HepG2 (cell line): Measurements from ENCODE around the gene NPW. TPM values are rescaled to one million over a fixed set of nuclear protein-coding genes. Genes with fewer than 3 reads are reported as not detected.

ENCODE experiments used
- AGO1 ChIP-seq: fragments of 200-400 bp; formaldehyde crosslinking; IDR thresholded peaks from 2 replicates; pipeline ENCODE4 v1.6.1; 2017; ENCODE audit warnings: mild to moderate bottlenecking, low read depth, low read length, moderate library complexity; ENCODE audit not compliant: poor library complexity, severe bottlenecking
- AHR ChIP-seq: IDR thresholded peaks from 2 replicates; pipeline ENCODE4 v1.6.1; 2018; ENCODE audit warnings: missing genetic modification reagents, missing compliant biosample characterization
- ARID5B ChIP-seq: IDR thresholded peaks from 2 replicates; pipeline ENCODE4 v1.4.0; 2020; ENCODE audit warnings: mild to moderate bottlenecking, missing genetic modification reagents
- BCL6 ChIP-seq: IDR thresholded peaks from 2 replicates; pipeline ENCODE4 v1.6.1; 2016; ENCODE audit warnings: missing genetic modification reagents, missing compliant biosample characterization
- FOXP1 ChIP-seq, 2 experiments: fragments of 450-650 bp in 1 of 2; IDR thresholded peaks; 2 replicates each; pipeline ENCODE4 v1.6.1; 2017 to 2018; ENCODE audit warnings: antibody characterized with exemption in 1 of 2
- HOMEZ ChIP-seq: IDR thresholded peaks from 2 replicates; pipeline ENCODE4 v1.6.1; 2016; ENCODE audit warnings: low read depth
- HOXA9 ChIP-seq: sonication (generic); formaldehyde crosslinking; IDR thresholded peaks from 2 replicates; pipeline ENCODE4 v1.8.1; 2022; ENCODE audit warnings: missing genetic modification reagents, mild to moderate bottlenecking, moderate library complexity, borderline replicate concordance
- IRF2 ChIP-seq: IDR thresholded peaks from 2 replicates; pipeline ENCODE4 v1.6.1; 2018; ENCODE audit warnings: missing genetic modification reagents, missing compliant biosample characterization
- SAP130 ChIP-seq: IDR thresholded peaks from 2 replicates; pipeline ENCODE4 v1.6.1; 2016; ENCODE audit warnings: low read depth
- SOX6 ChIP-seq, 2 experiments: fragments of 450-650 bp in 1 of 2; sonication (generic) in 1 of 2; formaldehyde crosslinking in 1 of 2; IDR thresholded peaks; 2 replicates each; pipeline versions ENCODE4 v1.4.0 to v1.6.1; 2017 to 2020; ENCODE audit warnings: antibody characterized with exemption in 1 of 2, mild to moderate bottlenecking in 1 of 2, missing genetic modification reagents in 1 of 2
- TMF1 ChIP-seq: sonication (generic); formaldehyde crosslinking; IDR thresholded peaks from 2 replicates; pipeline ENCODE4 v1.8.1; 2022; ENCODE audit warnings: low read depth, missing genetic modification reagents
- ZBTB20 ChIP-seq: sonication (generic); formaldehyde crosslinking; IDR thresholded peaks from 2 replicates; pipeline ENCODE4 v1.8.1; 2023; ENCODE audit warnings: missing genetic modification reagents, low read depth, mild to moderate bottlenecking, borderline replicate concordance
- ZBTB33 ChIP-seq: sonication (generic); formaldehyde crosslinking; IDR thresholded peaks from 2 replicates; pipeline ENCODE4 v1.4.0; 2020; ENCODE audit warnings: missing genetic modification reagents
- ZBTB38 ChIP-seq: sonication (generic); formaldehyde crosslinking; IDR thresholded peaks from 2 replicates; pipeline ENCODE4 v1.5.1; 2020; ENCODE audit warnings: mild to moderate bottlenecking, missing genetic modification reagents
- ZNF292 ChIP-seq: sonication (generic); formaldehyde crosslinking; IDR thresholded peaks from 2 replicates; pipeline ENCODE4 v1.8.1; 2022; ENCODE audit warnings: mild to moderate bottlenecking, low read depth, missing genetic modification reagents, borderline replicate concordance
- ZNF556 ChIP-seq: sonication (generic); formaldehyde crosslinking; IDR thresholded peaks from 2 replicates; pipeline ENCODE4 v1.4.0; 2020; ENCODE audit warnings: mild to moderate bottlenecking, missing genetic modification reagents, borderline replicate concordance
- ZNF770 ChIP-seq: sonication (generic); formaldehyde crosslinking; IDR thresholded peaks from 2 replicates; pipeline ENCODE4 v1.5.0; 2020; ENCODE audit warnings: mild to moderate bottlenecking, missing genetic modification reagents
- ZNF790 ChIP-seq: sonication (generic); formaldehyde crosslinking; IDR thresholded peaks from 2 replicates; pipeline ENCODE4 v1.8.0; 2022; ENCODE audit warnings: missing genetic modification reagents, mild to moderate bottlenecking, borderline replicate concordance
- polyA plus RNA-seq, 8 experiments: library from polyadenylated mRNA; depleted of rRNA in 3 of 8; stranded (reverse) in 7 of 8; unstranded in 1 of 8; fragments of >200 nt; fragmentation: Illumina TruSeq in 4 of 8; extraction: Trizol in 4 of 8; gene quantifications; 2 replicates each; pipeline versions ENCODE4 v1.2.1 to v1.2.3, GENCODE V29; 2011 to 2016; ENCODE audit warnings: low read depth in 4 of 8, missing spikeins in 1 of 8, mixed read lengths in 1 of 8; ENCODE audit not compliant: insufficient read depth in 1 of 8
- total RNA-seq, 5 experiments: library from RNA; depleted of rRNA; stranded (reverse); fragments of >200 nt; fragmentation: Illumina TruSeq; extraction: Trizol; gene quantifications; 2 replicates each; pipeline ENCODE4 v1.2.3, GENCODE V29; 2016; ENCODE audit warnings: low read depth in 1 of 5

The NPW gene
- total and polyA plus RNA-seq, 2 of the 13 experiments (the other 11 are each of a cell fraction or from before 2014, with no cell fraction given): 0.24 to 0.97 TPM

- no peak for TF ChIP-seq ZBTB33 (CRISPR knock-in tag)
- no peak for TF ChIP-seq ZNF770 (CRISPR knock-in tag)
- no peak for TF ChIP-seq ZBTB38
- TF ChIP-seq AGO1: no peak
- no peak for TF ChIP-seq AHR (CRISPR knock-in tag)
- no peak for TF ChIP-seq ZNF556 (CRISPR knock-in tag)
- TF ChIP-seq ZNF292 (CRISPR knock-in tag): no peak
- TF ChIP-seq TMF1: no peak
- peak; percentile 51; the same call in 1 of the 2 replicates for TF ChIP-seq IRF2 (CRISPR knock-in tag)
- no peak for TF ChIP-seq ZNF790 (CRISPR knock-in tag)
- TF ChIP-seq SOX6 (IDR thresholded peaks at IDR 0.05): no peak
- TF ChIP-seq SOX6 (CRISPR knock-in tag; IDR thresholded peaks at IDR 0.05): peak; percentile 42; the same call in 1 of the 2 replicates
- TF ChIP-seq HOXA9 (CRISPR knock-in tag): no peak
- TF ChIP-seq FOXP1 (IDR thresholded peaks at IDR 0.05): no peak
- TF ChIP-seq FOXP1 (CRISPR knock-in tag; IDR thresholded peaks at IDR 0.05): 0 out of 2 replicates have a peak, but pooled peaks have one; percentile 38
- peak; percentile 50 for TF ChIP-seq SAP130 (CRISPR knock-in tag)
- peak; percentile 25; the same call in 1 of the 2 replicates for TF ChIP-seq ZBTB20 (CRISPR knock-in tag)
- TF ChIP-seq BCL6 (CRISPR knock-in tag): no peak; the same call in none of the 2 replicates
- 0 out of 2 replicates have a peak, but pooled peaks have one; percentile 11 for TF ChIP-seq ARID5B
- TF ChIP-seq HOMEZ (CRISPR knock-in tag): no peak
Observed at GRCh38 chr16:2015117-2015946, 4.3 kb upstream of the NPW start (continued).
